Naive B cell (primary cell): ENCODE results near the gene PUM2. TPM values are rescaled to one million over a fixed set of nuclear protein-coding genes. Genes with fewer than 3 reads are reported as not detected.
A peak's percentile ranks its signal among the peaks of the same experiment; 100 is the strongest.

ENCODE experiments used
- ATAC-seq, 2 donors: fragments of 150-1000 bp; cut with Tn5 transposase; 2 replicates each; pipeline ENCODE4 v1.10.0; 2021; ENCODE audit warnings: low read depth in 2 of 2, mild to moderate bottlenecking in 2 of 2, moderate library complexity in 2 of 2
- DNase-seq: peaks from one replicate; pipeline ENCODE4 v3.0.0; 2022
- H3K27ac Mint-ChIP-seq, 6 donors: one replicate each; pipeline ENCODE4 v1.8.0; 2020 to 2022; ENCODE audit warnings: mild to moderate bottlenecking in 6 of 6, mixed read lengths in 6 of 6, moderate library complexity in 5 of 6, inconsistent platforms in 2 of 6
- H3K27me3 Mint-ChIP-seq, 3 donors: one replicate each; pipeline ENCODE4 v1.8.0; 2021 to 2022; ENCODE audit warnings: mixed read lengths in 3 of 3, mild to moderate bottlenecking in 1 of 3
- H3K36me3 Mint-ChIP-seq, 2 donors: one replicate each; pipeline ENCODE4 v1.8.0; 2020 to 2022; ENCODE audit warnings: mixed read lengths in 2 of 2, inconsistent platforms in 1 of 2, mild to moderate bottlenecking in 1 of 2
- H3K4me1 Mint-ChIP-seq, 3 donors: one replicate each; pipeline ENCODE4 v1.8.0; 2020 to 2022; ENCODE audit warnings: mixed read lengths in 3 of 3, inconsistent platforms in 1 of 3, mild to moderate bottlenecking in 1 of 3, moderate library complexity in 1 of 3
- H3K4me3 Mint-ChIP-seq, 8 donors: one replicate each; pipeline ENCODE4 v1.8.0; 2020 to 2022; ENCODE audit warnings: mild to moderate bottlenecking in 8 of 8, mixed read lengths in 8 of 8, moderate library complexity in 8 of 8, inconsistent platforms in 2 of 8
- H3K9me3 Mint-ChIP-seq, 7 donors: one replicate each; pipeline ENCODE4 v1.8.0; 2020 to 2022; ENCODE audit warnings: mixed read lengths in 7 of 7, mild to moderate bottlenecking in 5 of 7, inconsistent platforms in 2 of 7, moderate library complexity in 1 of 7
- polyA plus RNA-seq, 6 donors: library from polyadenylated mRNA; unstranded; fragments of 300-500 nt; fragmentation: Illumina TruSeq; gene quantifications; one replicate each; pipeline ENCODE4 v1.2.3, GENCODE V29; 2021; ENCODE audit warnings: low read depth in 6 of 6

PUM2 gene
- polyA plus RNA-seq, 6 donors from 2014 or later: 11.5 to 18.5 (median 16.2) TPM

DNA sequence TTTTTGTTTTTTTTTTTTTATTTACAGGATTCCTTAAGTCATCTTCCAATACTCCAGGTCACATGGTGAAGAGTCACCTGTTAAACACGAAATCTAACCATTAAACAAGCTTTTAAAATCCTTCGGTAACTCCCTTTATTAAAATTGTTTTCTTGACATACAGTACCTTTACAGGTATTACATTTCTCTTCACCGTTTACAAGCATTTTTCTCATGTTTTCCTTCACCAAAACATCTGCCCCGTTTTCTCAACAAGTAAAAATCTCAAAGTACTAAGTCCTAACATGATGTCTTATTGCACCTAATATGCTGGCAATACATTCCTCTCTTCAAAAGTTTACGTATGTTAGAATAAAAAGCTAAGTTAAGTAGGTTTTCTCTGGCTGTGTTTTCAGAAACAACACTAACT lies 1.1 kb downstream of the PUM2 start:
- no peak for DNase-seq
- peak overlapping the region in 4 of 8 donors; percentile 94 to 97 (median 95) for H3K4me3 Mint-ChIP-seq
- no peaks in the 10 kb centered on the region for H3K9me3 Mint-ChIP-seq
- ATAC-seq: no peak
- H3K36me3 Mint-ChIP-seq: no peaks in the 10 kb centered on the region
- peak overlapping the region in 4 of 6 donors; percentile 23 to 96 (median 88) for H3K27ac Mint-ChIP-seq
- H3K4me1 Mint-ChIP-seq: peaks cover 29 to 49% (median 41%) of the 10 kb centered on the region in 3 donors
- no peaks in the 10 kb centered on the region for H3K27me3 Mint-ChIP-seq

DNA sequence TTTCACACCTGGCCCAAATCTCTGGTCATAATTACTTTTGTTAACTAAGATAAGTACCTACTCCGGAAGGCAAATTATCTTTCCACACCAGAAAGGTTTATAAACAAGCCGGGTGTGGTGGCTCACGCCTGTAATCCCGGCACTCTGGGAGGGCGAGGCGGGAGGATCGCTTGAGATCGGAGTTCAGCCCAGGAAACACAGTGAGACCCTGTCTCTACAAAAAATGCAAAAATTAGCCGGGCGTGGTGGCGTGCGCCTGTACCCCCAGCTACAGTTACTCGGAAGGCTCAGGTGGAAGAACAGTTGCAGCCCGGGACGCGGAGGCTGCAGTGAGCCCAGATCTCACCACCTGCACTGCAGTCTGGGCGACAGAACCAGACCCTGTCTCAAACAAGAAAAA lies 2.1 kb downstream of the PUM2 start:
- peak overlapping the region in 5 of 8 donors; percentile 38 to 97 (median 95) for H3K4me3 Mint-ChIP-seq
- ATAC-seq: no peak
- H3K27ac Mint-ChIP-seq: peak overlapping the region in 2 of 6 donors; percentile 34 to 57
- no peaks in the 10 kb centered on the region for H3K9me3 Mint-ChIP-seq
- no peaks in the 10 kb centered on the region for H3K36me3 Mint-ChIP-seq
- H3K27me3 Mint-ChIP-seq: no peaks in the 10 kb centered on the region
- H3K4me1 Mint-ChIP-seq: peaks cover 32 to 59% (median 51%) of the 10 kb centered on the region in 3 donors
- no peak for DNase-seq

DNA sequence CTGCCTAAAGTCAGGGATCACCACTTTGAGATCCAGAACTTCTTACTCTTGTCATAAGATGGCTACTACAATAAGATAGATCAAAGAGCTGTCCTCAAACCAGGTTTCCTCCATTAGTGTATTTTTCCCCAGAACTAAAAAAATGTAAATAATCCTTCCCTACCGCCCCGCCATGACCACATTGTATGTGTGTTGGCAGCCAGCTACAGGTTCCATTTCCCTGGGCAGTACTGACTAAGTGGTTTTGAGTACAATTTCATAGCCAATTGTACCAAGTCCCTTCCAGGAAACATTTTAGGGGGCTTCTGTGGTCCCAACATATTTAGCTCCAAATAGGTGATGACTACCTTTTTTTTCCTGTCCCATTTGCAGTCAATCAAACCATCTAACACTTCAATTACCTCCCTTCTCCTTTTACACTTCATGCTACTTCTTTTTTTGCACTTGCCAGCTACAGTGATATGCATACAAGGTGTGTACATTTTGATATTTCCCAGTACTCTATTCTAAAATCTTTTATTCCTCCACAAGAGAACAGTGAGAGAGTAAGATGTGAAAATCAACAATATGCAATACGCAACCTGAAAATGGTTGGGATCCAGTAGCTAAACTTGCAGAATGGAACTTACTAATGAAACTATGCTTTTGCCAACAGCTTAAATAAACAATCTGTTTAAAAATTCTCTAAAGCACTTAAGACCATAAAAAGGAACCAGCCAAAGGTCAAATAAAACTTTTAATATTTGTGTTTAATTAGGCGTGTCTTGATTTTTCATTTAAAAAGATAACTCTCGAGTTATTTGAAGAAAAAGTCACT lies 3.9 kb downstream of the PUM2 start:
- DNase-seq (no peak), ATAC-seq (no peak)
- Mint-ChIP-seq H3K9me3 (no peaks in the 10 kb centered on the region), H3K27me3 (no peaks in the 10 kb centered on the region), H3K4me3 (peak overlapping the region in 6 of 8 donors; percentile 5 to 56 (median 10)), H3K4me1 (peaks cover 32 to 63% (median 58%) of the 10 kb centered on the region in 3 donors), H3K27ac (peak overlapping the region in 4 of 6 donors; percentile 8 to 65 (median 18)), H3K36me3 (no peaks in the 10 kb centered on the region)

DNA sequence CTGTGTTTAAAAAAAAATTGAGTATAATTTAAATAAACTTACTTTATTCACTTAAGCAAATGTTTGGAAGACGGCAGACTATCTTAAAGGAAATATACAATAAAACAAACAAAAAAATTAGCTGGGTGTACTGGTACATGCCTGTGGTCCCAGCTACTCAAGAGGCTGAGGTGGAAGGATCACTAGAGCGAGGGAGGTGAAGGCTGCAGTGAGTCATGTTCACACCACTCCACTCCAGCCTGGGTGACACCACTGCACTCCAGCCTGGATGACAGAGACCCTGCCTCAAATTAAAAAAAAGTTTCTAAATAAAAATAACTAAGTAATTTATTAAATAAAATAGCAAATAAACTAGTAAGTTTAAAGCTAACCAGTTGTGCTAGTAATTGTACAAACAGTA lies 7.5 kb downstream of the PUM2 start:
- ATAC-seq (no peak), DNase-seq (no peak)
- Mint-ChIP-seq H3K36me3 (no peaks in the 10 kb centered on the region), H3K27ac (peak overlapping the region in 2 of 6 donors; percentile 16 to 57), H3K9me3 (no peaks in the 10 kb centered on the region), H3K4me1 (peaks cover 35 to 82% (median 71%) of the 10 kb centered on the region in 3 donors), H3K4me3 (peak overlapping the region in 1 of 8 donors; percentile 10), H3K27me3 (no peaks in the 10 kb centered on the region)

DNA sequence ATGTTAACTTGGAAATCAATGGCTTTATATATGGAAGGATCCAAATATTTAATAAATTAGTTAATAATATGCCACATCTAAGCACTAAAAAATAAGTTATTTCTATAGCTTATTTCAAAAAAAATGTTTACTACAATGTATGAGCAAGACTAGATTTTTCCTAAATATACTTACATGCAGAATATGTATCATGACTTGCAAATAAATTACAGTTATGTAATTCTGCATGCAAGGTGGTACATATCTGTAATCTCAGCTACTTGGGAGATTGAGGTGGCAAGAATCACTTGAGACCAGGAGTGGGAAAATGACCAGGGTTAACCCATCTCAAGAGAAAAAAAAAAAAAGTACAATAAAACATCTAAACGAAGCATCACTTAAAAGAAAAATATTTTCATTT lies 11.6 kb downstream of the PUM2 start:
- Mint-ChIP-seq H3K27ac (no peak overlapping the region), H3K4me3 (no peak overlapping the region), H3K9me3 (no peaks in the 10 kb centered on the region), H3K36me3 (no peaks in the 10 kb centered on the region), H3K4me1 (peaks cover 37 to 77% (median 74%) of the 10 kb centered on the region in 3 donors), H3K27me3 (no peaks in the 10 kb centered on the region)
- DNase-seq (no peak), ATAC-seq (no peak)

DNA sequence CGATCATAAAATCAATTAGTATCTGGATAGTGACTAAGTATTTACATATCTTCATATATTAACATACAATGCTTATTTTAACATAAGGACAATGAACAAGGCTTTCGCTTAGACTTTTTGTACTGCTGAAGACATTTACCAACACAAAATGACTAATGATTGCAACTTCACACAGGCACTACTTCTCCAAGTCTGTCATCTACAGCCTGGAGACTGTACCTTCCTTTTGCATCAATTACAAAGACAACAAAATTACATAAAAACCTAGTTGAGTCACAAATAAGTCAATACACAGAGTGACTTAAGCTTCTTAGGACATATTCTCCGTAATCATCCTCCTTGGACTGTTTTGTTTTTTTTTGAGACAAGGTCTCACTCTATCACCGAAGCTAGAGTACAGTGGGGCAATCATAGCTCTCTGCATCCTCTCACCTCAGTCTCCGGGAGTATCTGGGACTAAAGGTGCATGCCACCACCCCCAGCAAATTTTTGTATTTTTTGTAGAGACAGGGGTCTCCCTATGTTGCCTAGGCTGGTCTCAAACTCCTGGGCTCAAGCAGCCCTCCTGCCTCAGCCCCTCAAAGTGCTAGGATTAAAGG lies 15.9 kb downstream of the PUM2 start:
- peaks cover 61 to 88% (median 86%) of the 10 kb centered on the region in 3 donors for H3K4me1 Mint-ChIP-seq
- DNase-seq (no peak), ATAC-seq (no peak)
- peaks cover 14 to 22% of the 10 kb centered on the region in 2 donors for H3K36me3 Mint-ChIP-seq
- peaks cover 3 to 10% (median 6%) of the 10 kb centered on the region in 7 donors for H3K9me3 Mint-ChIP-seq
- peak overlapping the region; percentile 48 to 93 (median 88) for H3K27ac Mint-ChIP-seq
- H3K4me3 Mint-ChIP-seq: peak overlapping the region in 5 of 8 donors; percentile 7 to 54 (median 31)
- H3K27me3 Mint-ChIP-seq: no peaks in the 10 kb centered on the region

DNA sequence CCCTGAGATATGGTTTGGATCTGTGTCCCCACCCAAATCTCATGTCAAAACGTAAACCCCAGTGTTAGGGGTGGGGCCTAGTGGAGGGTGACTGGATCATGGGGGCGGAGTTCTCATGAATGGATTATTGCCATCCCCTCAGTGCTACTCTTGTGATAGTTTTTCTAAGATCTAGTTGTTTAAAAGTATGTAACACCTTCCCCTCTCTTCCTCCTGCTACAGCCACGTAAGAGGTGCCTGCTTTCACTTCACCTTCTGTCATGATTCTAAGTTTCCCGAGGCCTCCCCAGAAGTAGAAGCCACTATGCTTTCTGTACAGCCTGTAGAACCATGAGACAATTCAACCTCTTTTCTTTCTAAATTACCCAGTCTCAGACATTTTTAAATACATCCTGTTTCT lies 16.9 kb downstream of the PUM2 start:
- DNase-seq: peak; percentile 40
- Mint-ChIP-seq H3K4me3 (peak overlapping the region in 7 of 8 donors; percentile 16 to 78 (median 68)), H3K27ac (peak overlapping the region; percentile 54 to 96 (median 92)), H3K9me3 (peaks cover 3 to 10% (median 6%) of the 10 kb centered on the region in 7 donors), H3K4me1 (peaks cover 64 to 89% (median 86%) of the 10 kb centered on the region in 3 donors), H3K36me3 (peaks cover 14 to 23% of the 10 kb centered on the region in 2 donors), H3K27me3 (no peaks in the 10 kb centered on the region)
- ATAC-seq: peak; percentile 75

DNA sequence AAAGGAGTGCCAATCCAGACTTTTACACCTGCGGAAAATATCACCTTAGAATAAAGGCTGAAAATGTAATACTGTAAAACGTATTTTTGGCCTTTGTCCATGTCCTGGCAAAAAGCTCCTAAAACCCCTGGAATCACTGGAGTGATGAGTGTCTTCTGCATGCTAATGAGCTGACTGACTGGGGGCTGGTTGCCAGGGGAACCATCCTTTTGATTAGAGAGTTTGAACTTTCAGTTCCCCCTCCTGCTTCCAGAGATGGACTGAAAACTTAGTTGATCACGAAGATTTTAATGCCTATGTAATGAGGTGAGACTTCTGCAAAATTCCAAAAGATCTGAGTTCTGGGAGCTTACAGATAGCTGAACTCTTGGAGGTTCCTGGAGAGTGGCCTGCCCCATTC lies 20.5 kb downstream of the PUM2 start:
- H3K9me3 Mint-ChIP-seq: peaks cover 3 to 10% (median 6%) of the 10 kb centered on the region in 7 donors
- peaks cover 58 to 82% (median 73%) of the 10 kb centered on the region in 3 donors for H3K4me1 Mint-ChIP-seq
- ATAC-seq (peak; percentile 71 to 74), DNase-seq (peak; percentile 61)
- H3K27ac Mint-ChIP-seq: peak overlapping the region; percentile 78 to 98 (median 92)
- peaks cover 21 to 40% of the 10 kb centered on the region in 2 donors for H3K36me3 Mint-ChIP-seq
- no peaks in the 10 kb centered on the region for H3K27me3 Mint-ChIP-seq
- H3K4me3 Mint-ChIP-seq: peak overlapping the region; percentile 7 to 71 (median 54)

DNA sequence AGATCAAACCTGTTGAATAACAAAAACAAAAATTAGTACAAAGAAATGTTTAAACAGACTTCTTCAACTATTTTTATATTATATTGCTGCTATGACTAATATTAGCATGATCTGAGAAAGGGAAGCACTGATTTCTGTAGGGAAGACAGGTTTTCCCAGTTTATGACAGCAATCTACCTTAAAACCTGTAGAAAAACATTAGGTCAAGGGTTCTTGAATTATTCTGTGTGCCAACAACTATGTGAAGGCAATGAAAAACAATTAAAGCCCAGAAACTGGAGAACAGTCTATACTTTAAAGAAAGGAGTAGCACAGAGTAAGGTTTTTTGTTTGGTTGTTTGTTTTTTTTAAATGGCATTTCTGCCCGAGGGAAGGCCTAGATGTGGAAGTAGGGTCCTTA lies 23.3 kb downstream of the PUM2 start:
- H3K9me3 Mint-ChIP-seq: peaks cover 3 to 10% (median 6%) of the 10 kb centered on the region in 7 donors
- ATAC-seq (no peak), DNase-seq (no peak)
- peak overlapping the region in 2 of 6 donors; percentile 18 to 82 for H3K27ac Mint-ChIP-seq
- H3K27me3 Mint-ChIP-seq: no peaks in the 10 kb centered on the region
- H3K4me3 Mint-ChIP-seq: no peak overlapping the region
- peaks cover 50 to 64% (median 59%) of the 10 kb centered on the region in 3 donors for H3K4me1 Mint-ChIP-seq
- H3K36me3 Mint-ChIP-seq: peaks cover 28 to 40% of the 10 kb centered on the region in 2 donors

DNA sequence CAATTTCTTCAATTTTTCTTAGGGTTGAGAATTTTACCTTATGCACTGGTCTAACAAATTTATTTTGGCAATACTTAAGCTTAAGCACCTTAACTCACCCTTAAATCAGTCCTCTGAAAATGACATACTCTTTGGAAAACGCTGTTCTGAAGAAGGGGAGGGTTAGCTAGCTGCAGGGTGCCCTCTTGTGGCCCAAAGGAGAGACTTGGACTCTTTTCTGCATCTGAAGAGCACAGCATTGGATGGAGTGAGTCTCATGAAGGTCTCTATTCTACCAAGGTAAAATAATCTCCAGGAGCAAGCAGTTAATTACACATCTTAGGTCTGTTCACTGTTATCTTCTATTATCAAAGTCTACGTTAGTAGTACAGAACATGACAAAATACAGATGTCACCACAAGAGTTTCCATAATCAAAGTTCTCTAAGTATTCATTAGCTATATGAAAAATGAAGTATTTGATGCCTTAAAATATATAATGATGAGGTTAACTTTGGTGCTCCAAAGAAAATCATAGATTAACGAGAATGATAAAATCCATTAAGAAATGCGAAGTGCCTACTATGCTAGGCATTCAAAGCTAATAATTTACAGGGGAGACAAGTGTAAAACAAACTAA lies 24.4 kb downstream of the PUM2 start:
- H3K27ac Mint-ChIP-seq: peak overlapping the region in 4 of 6 donors; percentile 24 to 74 (median 49)
- peaks cover 1 to 8% (median 6%) of the 10 kb centered on the region in 7 donors for H3K9me3 Mint-ChIP-seq
- peaks cover 50 to 62% (median 55%) of the 10 kb centered on the region in 3 donors for H3K4me1 Mint-ChIP-seq
- no peak overlapping the region for H3K4me3 Mint-ChIP-seq
- peaks cover 24 to 35% of the 10 kb centered on the region in 2 donors for H3K36me3 Mint-ChIP-seq
- ATAC-seq: peak; percentile 44 to 57
- H3K27me3 Mint-ChIP-seq: no peaks in the 10 kb centered on the region
- DNase-seq: peak; percentile 32

DNA sequence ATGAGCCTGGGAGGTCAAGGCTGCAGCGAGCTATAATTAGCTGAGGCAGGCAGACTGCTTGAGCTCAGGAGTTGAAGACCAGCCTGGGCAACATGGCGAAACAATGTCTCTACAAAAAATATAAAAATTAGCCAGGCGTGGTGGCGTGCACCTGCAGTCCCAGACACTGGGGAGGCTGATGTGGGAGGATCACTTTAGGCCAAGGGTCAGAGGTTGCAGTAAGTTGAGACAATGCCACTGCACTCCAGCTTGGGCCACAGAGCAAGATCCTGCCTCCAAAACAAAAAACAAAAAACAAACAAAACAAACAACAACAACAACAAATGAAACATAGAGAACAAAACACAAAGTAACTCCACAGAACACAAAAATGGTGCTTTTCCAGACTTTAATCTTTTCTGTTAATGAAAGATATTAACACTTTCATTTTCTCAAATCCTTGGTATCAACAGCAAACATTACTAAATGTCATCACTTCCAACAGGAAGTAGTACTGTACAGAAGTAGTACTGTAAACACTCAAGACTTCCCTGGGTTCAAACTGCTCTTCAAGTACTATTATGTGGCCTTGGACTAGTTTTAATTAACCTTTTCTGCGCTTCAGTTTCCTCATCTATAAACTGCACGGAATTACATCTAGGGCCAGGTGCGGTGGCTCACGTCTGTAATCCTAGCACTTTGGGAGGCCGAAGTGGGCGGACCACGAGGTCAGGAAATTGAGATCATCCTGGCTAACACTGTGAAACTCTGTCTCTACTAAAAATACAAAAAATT lies 27.9 kb downstream of the PUM2 start:
- Mint-ChIP-seq H3K27me3 (no peaks in the 10 kb centered on the region), H3K36me3 (peaks cover 28 to 35% of the 10 kb centered on the region in 2 donors), H3K4me3 (no peak overlapping the region), H3K27ac (peak overlapping the region in 5 of 6 donors; percentile 32 to 81 (median 51)), H3K9me3 (no peaks in the 10 kb centered on the region), H3K4me1 (peaks cover 29 to 51% (median 38%) of the 10 kb centered on the region in 3 donors)
- DNase-seq (no peak), ATAC-seq (no peak)

DNA sequence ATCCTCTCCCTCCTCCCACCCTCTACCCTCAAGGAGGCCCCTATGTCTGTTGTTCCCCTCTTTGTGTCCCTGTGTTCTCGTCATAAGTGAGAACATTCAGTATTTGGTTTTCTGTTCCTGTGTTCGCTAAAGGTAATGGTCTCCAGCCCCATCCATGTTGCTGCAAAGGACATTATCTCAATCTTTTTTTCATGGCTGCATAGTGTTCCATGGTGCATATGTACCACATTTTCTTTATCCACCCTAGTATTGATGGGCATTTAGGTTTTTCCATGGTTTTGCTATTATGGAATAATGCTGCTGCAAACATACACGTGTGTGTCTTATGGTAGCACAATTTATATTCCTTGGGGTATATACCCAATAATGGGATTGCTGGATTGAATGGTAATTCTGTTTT lies 33.0 kb downstream of the PUM2 start:
- H3K27ac Mint-ChIP-seq: peak overlapping the region in 1 of 6 donors; percentile 64
- no peaks in the 10 kb centered on the region for H3K9me3 Mint-ChIP-seq
- H3K36me3 Mint-ChIP-seq: peaks cover 19 to 23% of the 10 kb centered on the region in 2 donors
- peaks cover 18 to 45% (median 31%) of the 10 kb centered on the region in 3 donors for H3K4me1 Mint-ChIP-seq
- DNase-seq (no peak), ATAC-seq (no peak)
- H3K27me3 Mint-ChIP-seq: no peaks in the 10 kb centered on the region
- H3K4me3 Mint-ChIP-seq: peak overlapping the region in 1 of 8 donors; percentile 30
